IPS-11a (cell line): ENCODE results near the gene KLK1.
"Not testable (repeated sequence)": the region's sequence is repeated elsewhere in the genome, so short reads cannot be mapped to it uniquely, and the experiment has no call there.

Experiments
- H3K4me3 ChIP-seq: one replicate; pipeline ENCODE4 v1.5.1; 2013; ENCODE audit warnings: low read depth, low read length, control low read depth

Gene KLK1

DNA sequence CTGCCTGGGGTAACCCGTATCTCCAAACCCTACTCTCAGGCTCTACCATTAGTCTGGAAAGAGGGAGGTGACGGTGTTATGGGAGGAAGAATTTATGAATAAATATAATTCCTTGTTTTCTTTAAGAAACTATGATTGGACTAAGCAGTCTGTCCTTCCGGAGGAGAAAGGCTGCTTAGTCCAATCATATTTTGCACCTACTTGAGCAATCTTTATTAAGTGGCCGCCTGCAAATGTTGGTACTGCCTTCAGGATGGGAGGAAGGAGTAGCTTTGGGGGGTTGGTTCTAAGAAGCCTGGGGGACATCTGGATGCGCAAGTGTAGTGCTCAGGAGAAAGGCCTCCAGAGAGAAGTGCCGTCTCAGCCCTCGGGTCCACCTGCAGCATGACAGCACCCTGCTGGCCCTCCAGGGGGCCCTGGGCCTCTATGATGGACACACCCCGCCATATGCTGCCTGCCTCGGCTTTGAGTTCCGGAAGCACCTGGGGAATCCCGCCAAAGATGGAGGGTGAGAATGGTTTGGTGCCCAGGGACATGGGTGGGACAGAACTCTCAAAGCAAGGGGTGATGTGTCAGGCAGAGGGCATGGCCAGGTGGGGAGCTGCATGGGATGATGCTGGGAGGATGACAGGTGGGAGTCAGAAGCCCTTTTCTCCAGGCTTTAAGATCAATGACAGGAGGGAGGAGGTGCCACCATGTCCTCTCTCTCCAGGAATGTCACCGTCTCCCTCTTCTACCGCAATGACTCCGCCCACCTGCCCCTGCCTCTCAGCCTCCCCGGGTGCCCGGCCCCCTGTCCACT, 29.3 kb downstream of the KLK1 start:
- H3K4me3 ChIP-seq = no peak overlapping the region

DNA sequence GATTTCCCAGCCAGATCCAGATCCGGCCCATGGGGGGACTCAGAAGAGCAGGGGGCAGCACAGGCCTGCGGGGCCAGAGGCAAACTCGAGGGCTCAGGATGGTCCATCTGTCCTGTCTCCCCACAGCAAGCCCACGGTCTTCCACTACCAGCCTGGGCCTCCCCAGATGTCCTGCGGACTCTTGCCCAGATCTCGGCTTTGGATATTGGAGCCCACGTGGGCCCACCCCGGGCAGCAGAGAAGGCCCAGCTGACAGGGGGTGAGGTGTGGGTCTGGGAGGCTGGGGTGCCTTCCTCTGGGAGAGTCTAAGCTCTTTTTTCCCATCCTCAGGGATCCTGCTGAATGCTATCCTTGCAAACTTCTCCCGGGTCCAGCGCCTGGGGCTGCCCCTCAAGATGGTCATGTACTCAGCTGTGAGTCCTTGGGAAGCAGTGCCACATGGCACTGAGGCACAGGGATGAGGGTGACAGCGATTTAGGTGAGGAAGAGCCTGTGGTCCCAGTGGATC, 30.0 kb downstream of the KLK1 start:
- H3K4me3 ChIP-seq = no peak overlapping the region

DNA sequence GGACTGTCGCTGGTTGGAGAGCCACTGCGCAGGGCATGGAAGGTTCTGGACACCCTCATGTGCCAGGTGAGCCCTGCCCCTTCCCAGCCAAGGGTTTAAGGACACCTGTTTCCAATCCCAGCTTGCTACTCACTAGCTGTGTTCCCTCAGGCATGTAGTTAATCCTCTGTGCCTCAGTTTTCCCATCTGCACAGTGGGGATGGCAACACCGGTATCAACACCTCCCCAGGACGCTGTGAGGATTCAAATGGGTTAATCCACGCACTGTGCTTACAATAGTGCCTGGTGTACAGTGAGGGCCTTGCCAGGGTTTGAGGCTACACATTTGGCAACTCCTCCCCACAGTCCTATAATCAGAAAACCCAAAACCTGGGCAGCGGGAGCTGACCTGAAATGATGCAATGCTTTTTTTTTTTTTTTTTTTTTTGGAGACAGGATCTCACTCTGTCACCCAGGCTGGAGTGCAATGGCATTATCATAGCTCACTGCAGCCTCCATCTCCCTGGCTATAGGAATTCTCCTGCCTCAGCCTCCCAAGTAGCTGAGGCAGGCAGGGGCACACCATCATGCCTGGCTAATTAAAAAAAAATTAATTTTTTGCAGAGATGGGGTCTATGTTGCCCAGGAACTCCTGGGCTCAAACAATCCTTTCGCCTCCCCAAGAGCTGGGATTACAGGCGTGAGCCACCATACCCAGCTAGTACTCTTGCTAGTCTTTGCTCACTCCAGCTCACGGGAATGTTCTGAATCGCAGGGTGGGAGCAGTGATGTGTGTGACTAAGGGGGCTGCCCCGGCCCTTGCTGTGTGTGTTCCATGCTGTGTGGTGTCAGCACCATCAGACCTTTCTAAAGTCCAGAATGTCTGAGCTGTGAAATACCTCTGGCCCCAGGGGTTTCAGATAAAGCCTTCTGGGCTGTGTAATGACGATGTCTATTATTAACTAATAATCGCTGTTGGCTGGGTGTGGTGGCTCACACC, 31.0 kb downstream of the KLK1 start:
- H3K4me3 ChIP-seq = no peak overlapping the region

DNA sequence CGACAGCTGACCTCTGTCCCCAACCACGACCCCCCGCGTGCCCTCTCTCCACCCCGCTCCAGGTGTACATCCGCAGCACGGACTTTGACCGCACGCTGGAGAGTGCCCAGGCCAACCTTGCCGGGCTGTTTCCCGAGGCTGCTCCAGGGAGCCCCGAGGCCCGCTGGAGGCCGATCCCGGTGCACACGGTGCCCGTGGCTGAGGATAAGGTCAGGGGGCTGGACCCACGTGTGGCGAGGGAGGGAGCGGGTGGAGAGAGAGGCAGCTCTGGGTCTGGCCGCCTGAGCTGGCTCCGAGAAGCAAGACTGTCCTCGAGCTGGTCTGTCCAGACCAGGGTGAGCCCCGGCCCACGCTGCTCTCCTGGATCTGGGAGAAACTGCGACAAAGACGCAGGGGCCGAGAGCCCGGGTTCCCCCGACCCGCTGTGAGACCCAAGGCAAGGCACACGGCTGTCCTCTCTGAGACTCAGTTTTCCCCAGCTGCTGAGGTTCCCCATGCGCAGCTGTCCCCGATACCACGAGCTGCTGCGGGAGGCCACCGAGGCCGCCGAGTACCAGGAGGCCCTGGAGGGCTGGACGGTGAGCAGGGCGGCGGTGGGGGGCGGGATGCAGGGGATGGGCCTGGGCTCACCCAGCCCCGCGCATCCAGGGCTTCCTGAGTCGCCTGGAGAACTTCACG, 31.9 kb downstream of the KLK1 start:
- H3K4me3 ChIP-seq = no peak overlapping the region

DNA sequence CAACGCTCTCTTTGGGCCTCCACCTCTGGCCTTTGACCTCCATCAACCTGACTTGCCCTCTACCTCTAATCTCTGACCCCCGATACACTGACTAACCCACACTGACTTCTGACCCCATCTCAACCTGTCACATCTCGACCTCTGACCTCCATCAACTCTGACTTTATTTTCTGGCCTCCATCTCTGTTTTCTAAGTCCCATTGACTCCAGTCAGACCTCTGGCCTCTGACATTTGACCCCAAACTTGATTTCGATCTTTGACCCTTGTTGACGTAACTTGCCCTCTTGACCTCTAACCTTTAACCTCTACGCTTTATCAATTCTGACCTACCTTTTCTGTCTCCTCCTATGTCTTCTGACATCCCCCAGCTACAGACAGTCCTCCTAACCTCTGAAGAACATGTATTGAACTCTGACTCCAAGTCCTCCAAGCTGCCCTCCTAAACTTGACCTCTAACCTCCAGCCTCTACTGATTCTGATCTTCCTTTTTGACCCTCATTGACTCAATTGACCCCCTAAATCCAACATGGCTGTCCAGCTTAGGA, 32.6 kb downstream of the KLK1 start:
- H3K4me3 ChIP-seq = no peak overlapping the region

DNA sequence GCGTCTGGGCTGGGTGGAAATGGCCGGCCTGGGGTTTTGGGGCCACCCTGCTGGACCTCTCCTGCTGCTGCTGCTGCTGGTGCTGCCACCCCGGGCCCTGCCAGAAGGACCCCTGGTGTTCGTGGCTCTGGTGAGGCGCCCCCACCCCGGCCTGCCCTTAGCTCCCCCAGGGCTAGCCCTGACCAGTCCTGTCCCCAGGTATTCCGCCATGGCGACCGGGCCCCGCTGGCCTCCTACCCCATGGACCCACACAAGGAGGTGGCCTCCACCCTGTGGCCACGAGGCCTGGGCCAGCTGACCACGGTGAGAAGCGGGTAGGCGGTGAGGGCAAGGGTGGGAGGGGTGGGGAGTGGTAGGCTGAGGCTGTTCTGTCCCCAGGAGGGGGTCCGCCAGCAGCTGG, 33.2 kb downstream of the KLK1 start, which contains the start of gene ACP4:
TSS of gene ACP4 (plus strand) at position 20 of the 400 bp plus-strand sequence. CDS start at position 20, 0 bp downstream.
- H3K4me3 ChIP-seq = no peak within 1 kb of the TSS

DNA sequence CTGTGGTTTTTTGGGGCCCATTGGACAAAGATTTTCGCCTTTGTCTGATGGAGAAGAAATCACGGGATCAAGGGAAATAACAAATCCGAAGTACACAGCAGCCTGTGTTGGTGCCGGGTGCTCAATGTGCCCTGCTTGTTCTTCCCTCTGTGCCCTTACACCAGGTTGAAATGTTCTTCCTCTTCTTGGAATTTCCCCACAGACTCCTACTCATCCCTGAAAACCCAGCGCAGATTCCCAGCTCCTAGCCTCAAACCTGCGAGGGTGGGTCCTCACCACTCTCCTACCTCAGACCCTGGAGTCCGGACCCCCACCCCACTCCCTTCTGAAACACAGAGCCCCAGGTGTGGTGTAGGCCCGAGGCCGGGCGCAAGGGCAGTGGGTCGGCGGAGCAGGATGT, 38.3 kb downstream of the KLK1 start:
- no peak overlapping the region for H3K4me3 ChIP-seq

DNA sequence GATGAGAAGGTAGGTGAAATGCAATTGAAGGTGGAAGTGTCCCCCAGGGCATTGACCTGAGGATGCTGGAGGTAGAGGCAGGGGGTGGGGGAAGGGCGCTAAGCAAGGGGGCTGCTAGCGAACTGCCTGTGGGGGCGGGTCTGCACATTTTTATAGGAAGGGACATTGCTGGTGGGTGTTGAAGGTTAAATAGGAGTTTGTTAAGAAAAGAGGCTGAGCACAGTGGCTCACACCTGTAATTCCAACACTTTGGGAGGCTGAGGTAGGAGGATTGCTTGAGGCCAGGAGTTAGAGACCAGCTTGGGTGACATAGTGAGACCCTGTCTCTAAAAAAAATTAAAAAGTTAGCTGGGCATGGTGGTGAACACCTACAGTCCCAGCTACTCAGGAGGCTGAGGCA, 38.9 kb downstream of the KLK1 start:
- no peak overlapping the region for H3K4me3 ChIP-seq

DNA sequence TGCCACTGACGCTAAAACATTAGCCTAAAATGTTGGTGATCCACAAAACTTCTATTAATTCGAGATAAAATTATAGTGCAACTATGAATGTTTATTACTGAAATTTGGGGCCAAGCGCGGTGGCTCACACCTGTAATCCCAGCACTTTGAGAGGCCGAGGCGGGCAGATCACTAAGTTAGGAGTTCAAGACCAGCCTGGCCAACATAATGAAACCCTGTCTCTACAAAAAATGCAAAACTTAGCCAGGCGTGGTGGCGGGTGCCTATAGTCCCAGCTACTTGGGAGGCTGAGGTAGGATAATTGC, 39.8 kb downstream of the KLK1 start:
- not testable (repeated sequence) for H3K4me3 ChIP-seq

DNA sequence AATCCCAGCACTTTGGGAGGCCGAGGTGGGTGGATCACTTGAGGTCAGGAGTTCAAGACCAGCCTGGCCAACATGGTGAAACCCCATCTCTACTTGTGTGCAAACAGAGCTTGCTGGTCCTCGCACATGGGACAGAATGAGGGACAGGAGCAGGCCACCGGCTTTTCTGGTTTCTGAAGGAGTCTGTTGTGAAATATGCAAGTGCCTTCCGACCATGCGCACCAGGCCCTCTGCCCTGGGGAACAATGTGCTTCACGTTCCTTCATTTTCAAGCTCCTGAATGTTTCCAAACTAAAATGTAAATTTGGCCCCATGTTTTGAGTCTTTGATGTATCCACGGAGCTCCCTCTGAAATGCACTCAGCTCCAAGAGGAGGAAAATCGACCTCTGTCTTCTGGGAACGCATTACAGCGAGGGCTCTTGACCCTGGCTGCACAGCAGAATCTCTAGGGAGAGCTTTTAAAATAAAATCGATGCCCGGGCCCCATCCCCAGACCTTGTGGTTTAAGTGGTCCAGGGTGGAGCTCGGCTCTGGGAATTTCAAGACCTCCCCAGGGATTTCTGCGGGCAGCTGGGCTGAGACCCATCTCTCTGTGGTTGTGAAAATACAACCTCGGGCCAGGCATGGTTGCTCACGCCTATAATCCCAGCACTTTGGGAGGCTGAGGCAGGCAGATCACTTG, 42.7 kb downstream of the KLK1 start:
- no peak overlapping the region for H3K4me3 ChIP-seq

DNA sequence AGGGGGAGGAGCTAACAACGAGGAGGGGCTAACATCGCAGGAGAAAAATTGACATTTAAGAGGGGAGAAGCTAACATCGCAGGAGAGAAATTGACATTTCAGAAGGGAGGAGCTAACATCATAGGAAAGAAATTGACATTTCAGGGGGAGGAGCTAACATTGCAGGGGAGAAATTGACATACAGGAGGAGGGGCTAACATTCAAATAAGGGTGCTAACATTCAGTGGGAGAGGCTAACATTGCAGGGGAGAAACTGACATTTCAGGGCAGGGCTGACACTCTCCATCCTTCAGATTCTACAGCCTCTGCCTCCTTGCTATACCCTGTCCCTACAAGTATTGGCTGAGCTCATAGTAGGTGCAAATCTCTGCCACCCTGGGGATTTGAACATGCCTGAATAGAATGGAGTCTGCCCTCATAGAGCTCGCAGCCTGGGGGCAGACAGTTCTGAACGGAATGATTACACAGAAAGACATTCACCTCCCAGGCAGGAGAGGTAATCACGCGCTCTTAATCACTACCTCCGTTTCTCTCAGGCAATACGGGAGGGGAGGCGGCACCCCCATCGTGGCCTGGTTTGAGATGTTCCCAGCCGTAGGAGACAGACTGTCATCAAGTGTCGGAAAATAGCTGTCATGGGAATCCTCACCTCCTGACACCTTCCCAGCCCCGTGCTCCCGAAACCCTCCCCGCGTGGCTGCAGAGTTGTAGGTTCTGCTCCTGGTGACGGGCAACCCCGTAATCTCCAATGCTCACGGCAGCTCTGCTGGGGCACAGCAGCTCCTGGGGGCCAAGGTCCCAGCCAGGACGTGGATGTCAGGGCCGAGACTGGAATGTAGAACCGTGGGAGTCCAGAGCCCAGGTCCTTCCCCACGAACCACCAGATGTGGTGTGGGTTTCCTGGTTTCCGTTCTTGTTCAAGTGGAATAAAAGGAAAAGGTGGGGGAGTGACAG, 43.8 kb downstream of the KLK1 start:
- H3K4me3 ChIP-seq = no peak overlapping the region

DNA sequence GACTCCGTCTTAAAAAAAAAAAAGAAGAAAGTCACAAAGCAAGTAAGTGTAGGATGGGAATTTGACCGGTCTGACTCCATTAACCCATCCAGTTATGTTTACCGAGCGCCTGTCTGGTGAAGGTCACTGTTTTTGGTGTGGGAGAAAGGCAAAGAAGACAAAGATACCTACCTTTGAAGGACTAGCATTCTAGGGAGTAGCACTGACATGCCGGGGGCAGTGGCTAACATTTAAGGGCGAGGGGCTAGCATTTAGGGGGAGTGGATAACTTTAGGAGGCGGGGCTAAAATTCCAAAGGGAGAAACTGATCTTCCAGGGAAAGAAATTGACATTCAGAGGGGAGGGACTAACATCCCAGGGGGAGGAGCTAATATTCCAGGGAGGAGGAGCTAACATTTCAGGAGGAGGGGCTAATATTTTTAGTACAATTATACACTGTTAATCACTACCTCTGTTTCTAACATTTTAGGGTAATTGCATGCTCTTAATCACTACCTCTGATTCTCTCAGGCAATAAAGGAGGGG, 44.6 kb downstream of the KLK1 start:
- H3K4me3 ChIP-seq = no peak overlapping the region

DNA sequence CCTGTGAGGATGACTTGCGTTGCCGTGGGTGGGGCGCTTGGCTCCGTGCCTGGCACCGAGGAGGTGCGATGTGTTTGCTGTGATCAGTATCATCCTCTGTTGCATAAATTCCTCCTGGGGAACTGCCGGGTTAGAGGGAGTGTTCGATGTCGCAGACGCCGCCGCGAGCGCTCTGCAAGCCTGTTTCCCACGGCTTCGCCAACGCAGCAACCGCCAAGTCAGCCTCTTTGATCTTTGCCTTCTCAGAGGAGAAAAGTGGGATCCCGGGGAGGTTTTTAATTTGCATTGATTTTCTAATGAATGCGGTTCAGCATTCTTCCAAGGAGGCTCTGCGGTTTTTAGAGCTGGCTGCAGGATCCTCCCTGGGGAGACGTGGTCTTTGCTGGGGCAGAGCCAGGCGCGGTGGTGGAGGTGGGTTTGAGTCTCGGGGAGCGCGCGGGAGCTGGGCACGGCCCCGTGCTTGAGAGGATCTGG, 45.7 kb downstream of the KLK1 start:
- no peak overlapping the region for H3K4me3 ChIP-seq

DNA sequence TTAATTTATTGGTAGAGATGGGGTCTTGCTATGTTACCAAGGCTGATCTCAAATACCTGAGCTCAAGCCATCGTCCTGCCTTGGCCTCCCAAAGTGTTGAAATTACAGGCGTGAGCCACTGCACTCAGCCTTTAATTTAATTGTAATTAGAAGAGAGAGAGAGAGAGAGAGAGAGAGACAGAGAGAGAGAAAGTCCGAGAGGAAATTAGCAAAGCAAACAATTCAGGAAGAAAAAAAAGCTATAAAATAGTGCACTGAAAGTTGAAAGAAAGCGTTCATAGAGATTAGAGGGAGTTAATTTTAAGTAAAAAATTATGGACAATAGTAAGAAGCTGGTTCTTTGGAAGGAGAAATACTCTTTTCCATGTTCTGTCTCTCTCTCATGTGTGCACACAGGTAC, 46.3 kb downstream of the KLK1 start:
- no peak overlapping the region for H3K4me3 ChIP-seq

DNA sequence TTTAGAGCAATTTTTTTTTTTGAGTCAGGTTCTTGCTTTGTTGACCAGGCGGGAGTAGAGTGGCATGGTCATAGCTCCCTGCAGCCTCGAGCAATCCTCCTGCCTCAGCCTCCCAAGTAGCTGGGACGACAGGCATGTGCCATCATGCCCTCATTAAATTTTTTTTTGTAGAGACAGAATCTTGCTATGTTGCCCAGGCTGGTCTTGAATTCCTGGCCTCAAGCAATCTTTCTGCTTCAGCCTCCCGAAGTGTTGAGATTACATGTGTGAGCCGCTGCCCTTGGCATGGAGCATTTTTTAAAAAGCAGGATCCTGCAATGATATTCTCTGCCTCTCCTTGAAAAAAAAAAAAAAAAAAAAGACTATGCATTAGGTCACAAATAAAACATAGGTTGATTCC, 47.5 kb downstream of the KLK1 start:
- H3K4me3 ChIP-seq = no peak overlapping the region

DNA sequence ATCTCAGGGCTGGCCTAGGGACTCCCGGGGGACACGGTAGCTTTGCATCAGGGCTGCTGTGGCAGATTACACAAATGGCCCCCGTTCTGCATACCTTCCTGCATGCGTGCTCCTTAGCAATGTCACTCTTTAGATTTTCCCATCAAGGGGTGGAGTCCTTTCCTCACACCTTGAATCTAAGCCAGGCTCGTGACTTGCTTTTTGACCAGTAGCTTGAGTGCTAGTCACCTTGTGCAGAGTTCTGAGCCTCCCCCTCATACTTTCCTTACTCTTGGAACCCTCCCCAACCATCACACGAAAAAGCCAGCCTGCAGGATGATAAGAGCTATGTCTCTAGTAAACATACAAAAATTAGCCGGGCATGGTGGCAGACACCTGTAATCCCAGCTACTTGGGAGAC, 50.1 kb downstream of the KLK1 start:
- H3K4me3 ChIP-seq = not testable (repeated sequence)

DNA sequence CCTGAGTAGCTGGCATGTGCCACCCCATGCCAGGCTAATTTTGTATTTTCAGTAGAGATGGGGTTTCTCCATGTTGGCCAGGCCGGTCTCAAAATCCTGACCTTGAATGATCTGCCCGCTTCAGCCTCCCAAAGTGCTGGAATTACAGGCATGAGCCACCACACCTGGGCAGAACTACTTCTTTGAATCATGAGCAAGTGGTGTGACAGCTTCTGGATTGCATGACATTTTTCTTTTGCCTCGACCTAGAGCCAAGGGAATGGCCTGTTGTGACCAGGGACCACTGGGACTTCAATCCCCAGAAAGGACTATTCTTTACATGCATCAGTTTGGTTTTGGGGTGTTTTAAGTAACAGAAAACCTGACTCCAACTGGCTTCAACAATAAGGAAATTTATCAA, 50.7 kb downstream of the KLK1 start:
- not testable (repeated sequence) for H3K4me3 ChIP-seq

DNA sequence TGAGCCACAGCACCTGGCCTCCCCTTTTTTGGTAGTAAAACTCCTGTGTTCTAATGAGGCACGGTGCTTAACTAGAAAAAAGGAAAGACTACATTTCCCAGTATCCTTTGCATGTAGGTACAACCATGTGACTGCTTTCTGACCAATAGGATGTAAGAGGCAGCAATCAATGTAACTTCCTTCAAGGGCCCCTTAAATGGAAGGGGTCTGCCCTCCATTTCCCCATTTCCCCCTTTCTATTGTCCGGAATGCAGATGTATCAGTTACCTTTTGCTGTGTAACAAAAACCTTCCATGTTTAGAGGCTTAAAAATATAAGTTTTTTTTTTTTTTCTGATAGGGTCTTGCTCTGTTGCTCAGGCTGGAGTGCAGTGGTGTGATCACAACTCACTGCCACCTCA, 51.1 kb downstream of the KLK1 start:
- H3K4me3 ChIP-seq = no peak overlapping the region

DNA sequence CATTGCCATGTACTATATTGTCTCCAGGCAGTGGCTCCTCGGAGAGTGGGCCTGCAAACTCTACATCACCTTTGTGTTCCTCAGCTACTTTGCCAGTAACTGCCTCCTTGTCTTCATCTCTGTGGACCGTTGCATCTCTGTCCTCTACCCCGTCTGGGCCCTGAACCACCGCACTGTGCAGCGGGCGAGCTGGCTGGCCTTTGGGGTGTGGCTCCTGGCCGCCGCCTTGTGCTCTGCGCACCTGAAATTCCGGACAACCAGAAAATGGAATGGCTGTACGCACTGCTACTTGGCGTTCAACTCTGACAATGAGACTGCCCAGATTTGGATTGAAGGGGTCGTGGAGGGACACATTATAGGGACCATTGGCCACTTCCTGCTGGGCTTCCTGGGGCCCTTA, 52.7 kb downstream of the KLK1 start:
- no peak overlapping the region for H3K4me3 ChIP-seq
